ENCODE results near the gene TOPBP1. TPM values are rescaled to one million over a fixed set of nuclear protein-coding genes. Genes with fewer than 3 reads are reported as not detected.

The TOPBP1 gene
- total RNA-seq, 4 donors from 2014 or later = 8.6 to 31.1 (median 25.3) TPM

DNA sequence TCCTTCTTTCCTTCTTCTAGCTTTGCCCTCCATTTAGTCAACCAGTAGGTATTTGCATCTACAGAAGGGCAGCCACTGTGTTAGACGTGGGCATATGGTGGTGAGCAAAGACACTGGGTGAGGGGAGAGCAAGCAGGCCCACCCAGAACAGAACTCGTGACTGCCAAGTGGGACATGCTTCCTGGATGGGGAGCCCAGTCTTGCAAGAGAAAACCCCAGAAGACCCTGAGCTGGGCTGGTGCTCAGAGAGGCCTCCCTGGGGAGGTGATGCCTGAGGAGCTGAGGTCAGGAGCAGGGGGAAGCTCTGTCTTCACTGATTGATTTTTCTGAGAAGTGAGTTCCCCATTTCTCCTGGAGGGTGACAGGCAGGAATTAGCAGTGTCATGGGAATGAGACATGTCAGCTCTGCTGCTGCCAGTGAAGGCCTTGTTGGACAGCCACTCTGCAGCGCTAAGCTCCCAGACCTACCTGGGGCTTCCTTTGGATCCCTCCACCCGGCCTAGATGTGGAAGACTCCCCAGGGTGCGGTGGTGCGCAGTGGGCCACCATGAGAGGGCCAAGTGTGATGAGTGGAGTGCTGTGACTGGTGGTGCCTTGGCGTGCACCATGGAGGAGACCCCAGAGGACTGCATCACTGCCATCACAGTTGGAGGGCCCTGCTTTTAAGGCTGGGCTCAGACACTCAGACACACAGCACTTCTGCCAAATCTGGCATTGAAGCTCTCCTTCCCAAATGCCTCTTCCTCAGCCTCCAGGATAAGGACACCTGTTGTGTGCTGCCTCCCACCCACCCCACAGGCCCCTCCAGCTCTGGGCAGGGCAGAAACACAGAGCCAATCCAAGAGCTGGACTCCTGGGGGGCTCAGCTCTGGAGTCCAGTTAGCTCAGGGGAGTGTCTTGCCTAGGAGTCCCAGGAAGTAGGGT lies 40.0 kb upstream of the TOPBP1 start:
- intact Hi-C loops (cut with DNase I) = no loop called here
- peaks cover 0 to 7% (median 0%) of the 10 kb centered on the region in 3 donors for H3K9me3 ChIP-seq
- WGBS, 2 donors = 81 to 83% methylated on average over 1 to 7 of the region's 7 CpGs
- TF ChIP-seq POLR2A (IDR thresholded peaks at IDR 0.05) = no peak
- TF ChIP-seq, protein P1, sequence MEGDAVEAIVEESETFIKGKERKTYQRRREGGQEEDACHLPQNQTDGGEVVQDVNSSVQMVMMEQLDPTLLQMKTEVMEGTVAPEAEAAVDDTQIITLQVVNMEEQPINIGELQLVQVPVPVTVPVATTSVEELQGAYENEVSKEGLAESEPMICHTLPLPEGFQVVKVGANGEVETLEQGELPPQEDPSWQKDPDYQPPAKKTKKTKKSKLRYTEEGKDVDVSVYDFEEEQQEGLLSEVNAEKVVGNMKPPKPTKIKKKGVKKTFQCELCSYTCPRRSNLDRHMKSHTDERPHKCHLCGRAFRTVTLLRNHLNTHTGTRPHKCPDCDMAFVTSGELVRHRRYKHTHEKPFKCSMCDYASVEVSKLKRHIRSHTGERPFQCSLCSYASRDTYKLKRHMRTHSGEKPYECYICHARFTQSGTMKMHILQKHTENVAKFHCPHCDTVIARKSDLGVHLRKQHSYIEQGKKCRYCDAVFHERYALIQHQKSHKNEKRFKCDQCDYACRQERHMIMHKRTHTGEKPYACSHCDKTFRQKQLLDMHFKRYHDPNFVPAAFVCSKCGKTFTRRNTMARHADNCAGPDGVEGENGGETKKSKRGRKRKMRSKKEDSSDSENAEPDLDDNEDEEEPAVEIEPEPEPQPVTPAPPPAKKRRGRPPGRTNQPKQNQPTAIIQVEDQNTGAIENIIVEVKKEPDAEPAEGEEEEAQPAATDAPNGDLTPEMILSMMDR (IDR thresholded peaks at IDR 0.05) = no peak
- no peaks in the 10 kb centered on the region for H3K27me3 ChIP-seq
- H3K27ac ChIP-seq = no peak overlapping the region
- H3K36me3 ChIP-seq = no peaks in the 10 kb centered on the region
- DNase-seq = no peak
- H3K4me3 ChIP-seq = no peak overlapping the region
- no peaks in the 10 kb centered on the region for H3K4me1 ChIP-seq

DNA sequence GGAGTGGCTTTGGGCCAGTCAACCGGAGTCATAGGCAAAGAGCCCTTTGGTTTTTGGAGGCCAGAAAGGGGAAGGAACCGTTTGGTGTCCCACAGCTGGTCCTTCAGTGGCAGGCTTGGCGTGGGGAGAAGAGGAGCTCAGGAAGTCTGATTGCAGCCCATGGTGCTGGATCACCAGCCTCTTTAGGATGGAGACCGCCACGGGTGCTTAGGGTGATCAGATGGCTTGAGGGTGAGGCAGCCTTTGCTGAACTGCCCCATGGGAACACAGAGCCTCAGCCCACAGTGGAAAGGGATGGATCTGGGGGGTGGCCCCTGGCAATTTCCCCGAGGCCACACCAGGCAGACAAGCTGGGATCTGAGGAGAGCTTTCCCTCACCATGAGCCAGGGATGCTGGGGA lies 38.6 kb upstream of the TOPBP1 start:
- no peaks in the 10 kb centered on the region for H3K36me3 ChIP-seq
- no peaks in the 10 kb centered on the region for H3K27me3 ChIP-seq
- intact Hi-C loops (cut with DNase I) = no loop called here
- WGBS, 2 donors = 48 to 74% methylated on average over 4 to 6 of the region's 6 CpGs
- peaks cover 0 to 7% (median 0%) of the 10 kb centered on the region in 3 donors for H3K9me3 ChIP-seq
- TF ChIP-seq, protein P1 (IDR thresholded peaks at IDR 0.05) = no peak
- TF ChIP-seq POLR2A (IDR thresholded peaks at IDR 0.05) = no peak
- no peaks in the 10 kb centered on the region for H3K4me1 ChIP-seq
- H3K4me3 ChIP-seq = no peak overlapping the region
- no peak overlapping the region for H3K27ac ChIP-seq
- no peak for DNase-seq

DNA sequence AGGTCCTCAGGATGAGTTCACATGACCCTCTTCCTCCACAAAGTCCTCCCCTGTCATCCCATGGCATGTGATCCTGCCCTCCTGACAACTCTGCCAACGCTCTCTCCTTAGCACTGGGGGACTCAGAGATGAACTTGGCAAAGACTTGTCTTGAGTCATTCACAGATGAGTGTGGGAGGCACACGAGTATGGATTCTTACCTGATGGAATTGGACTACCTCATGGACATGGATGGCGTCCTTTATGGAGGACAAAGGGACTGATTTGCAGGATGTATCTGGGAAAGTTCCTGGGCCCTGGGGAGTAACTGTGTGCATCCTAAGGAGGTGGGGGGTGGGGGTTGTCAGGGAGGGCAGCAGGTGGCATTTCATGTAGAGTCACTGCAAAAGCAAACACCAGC lies 38.2 kb upstream of the TOPBP1 start:
- H3K27ac ChIP-seq = no peak overlapping the region
- WGBS, 2 donors = 92% methylated on average over 2 of the region's 3 CpGs; no CpG with 5 or more reads in 1 of the 2 donors
- no peaks in the 10 kb centered on the region for H3K4me1 ChIP-seq
- intact Hi-C loops (cut with DNase I) = no loop called here
- H3K36me3 ChIP-seq = no peaks in the 10 kb centered on the region
- H3K27me3 ChIP-seq = no peaks in the 10 kb centered on the region
- peaks cover 0 to 7% (median 0%) of the 10 kb centered on the region in 3 donors for H3K9me3 ChIP-seq
- H3K4me3 ChIP-seq = no peak overlapping the region
- DNase-seq = no peak
- no peak for TF ChIP-seq POLR2A (IDR thresholded peaks at IDR 0.05)
- TF ChIP-seq, protein P1 (IDR thresholded peaks at IDR 0.05) = no peak

DNA sequence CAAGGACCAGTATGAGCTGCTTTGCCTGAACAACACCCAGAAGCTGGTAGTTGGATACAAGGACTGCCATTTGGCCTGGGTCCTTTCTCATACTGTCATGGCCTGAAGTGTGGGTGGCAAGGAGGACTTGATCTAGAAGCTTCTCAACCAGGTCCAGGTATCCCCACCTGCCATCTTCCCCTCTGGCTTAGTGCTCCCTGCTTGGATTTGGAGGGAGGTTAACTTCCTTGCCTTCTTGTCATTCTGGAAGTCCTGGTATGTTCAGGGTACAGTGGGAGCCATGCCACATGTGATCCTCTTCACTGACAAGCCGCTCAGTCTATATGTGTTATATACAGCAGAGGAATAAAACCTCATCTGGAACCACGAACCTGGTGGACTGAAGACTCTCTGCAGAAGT lies 37.7 kb upstream of the TOPBP1 start:
- no peak overlapping the region for H3K4me3 ChIP-seq
- H3K9me3 ChIP-seq = peaks cover 0 to 7% (median 0%) of the 10 kb centered on the region in 3 donors
- H3K4me1 ChIP-seq = no peaks in the 10 kb centered on the region
- TF ChIP-seq, protein P1 (IDR thresholded peaks at IDR 0.05) = no peak
- TF ChIP-seq POLR2A (IDR thresholded peaks at IDR 0.05) = no peak
- H3K36me3 ChIP-seq = no peaks in the 10 kb centered on the region
- WGBS, 2 donors = 59 to 66% methylated on average over 2 of the region's 2 CpGs
- no peaks in the 10 kb centered on the region for H3K27me3 ChIP-seq
- H3K27ac ChIP-seq = no peak overlapping the region
- intact Hi-C loops (cut with DNase I) = no loop called here
- DNase-seq = no peak

DNA sequence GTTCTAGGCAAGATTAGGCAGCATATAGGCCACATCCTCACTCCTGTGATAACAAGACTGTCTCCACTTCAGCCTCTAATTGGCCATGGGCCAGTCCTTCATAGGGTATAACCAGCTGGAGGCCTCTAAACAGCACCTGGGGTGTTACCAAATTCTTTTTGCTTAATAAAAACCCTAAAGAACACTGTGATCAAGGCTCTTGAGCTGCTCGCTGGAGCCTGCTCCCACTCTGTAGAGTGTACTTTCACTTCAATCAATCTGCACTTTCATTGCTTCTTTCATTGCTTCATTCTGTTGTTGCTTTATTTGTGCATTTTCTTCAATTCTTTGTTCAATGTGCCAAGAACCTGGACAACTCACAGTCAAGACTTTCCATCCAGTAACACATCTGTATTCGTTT lies 36.2 kb upstream of the TOPBP1 start:
- no peaks in the 10 kb centered on the region for H3K36me3 ChIP-seq
- H3K9me3 ChIP-seq = peaks cover 0 to 7% (median 0%) of the 10 kb centered on the region in 3 donors
- no peak overlapping the region for H3K27ac ChIP-seq
- DNase-seq = no peak
- TF ChIP-seq, protein P1 (IDR thresholded peaks at IDR 0.05) = no peak
- TF ChIP-seq POLR2A (IDR thresholded peaks at IDR 0.05) = no peak
- intact Hi-C loops (cut with DNase I) = no loop called here
- 80 to 84% methylated on average over 2 of the region's 2 CpGs for WGBS, 2 donors
- no peaks in the 10 kb centered on the region for H3K4me1 ChIP-seq
- H3K4me3 ChIP-seq = no peak overlapping the region
- no peaks in the 10 kb centered on the region for H3K27me3 ChIP-seq
